A549 (cell line): Measurements from ENCODE around the gene NTRK2. TPM values are rescaled to one million over a fixed set of nuclear protein-coding genes. Genes with fewer than 3 reads are reported as not detected.
A peak's percentile ranks its signal among the peaks of the same experiment; 100 is the strongest.

Experiments used
- ATAC-seq, 2 experiments: fragments of 200-7000 bp in 1 of 2; fragments of >200 bp in 1 of 2; cut with Nextera tagmentation in 1 of 2; cut with Tn5 transposase in 1 of 2; 3 replicates each; pipeline versions ENCODE4 v1.8.0 to v1.9.1; 2018 to 2020; ENCODE audit warnings: mild to moderate bottlenecking in 1 of 2, moderate library complexity in 1 of 2
- CTCF ChIA-PET: fragments of 300-600 bp; sonication (Branson Sonifier 250); formaldehyde crosslinking; extraction: SDS; loops from one replicate; lab custom pipeline; 2021; ENCODE audit warnings: antibody characterized with exemption, inconsistent platforms; lab: Yijun Ruan, JAX
- POLR2A ChIA-PET: fragments of 350-600 bp; formaldehyde crosslinking; extraction: SDS; loops from one replicate; lab custom pipeline; 2021; ENCODE audit warnings: antibody characterized with exemption, inconsistent platforms; lab: Yijun Ruan, JAX
- DNase-seq, 2 experiments: peaks; one replicate each; pipeline versions ENCODE4 v3.0.0 to v3.0.0-alpha.2; 2011 to 2016; ENCODE audit warnings: low read depth in 1 of 2, low spot score in 1 of 2
- FAIRE-seq: peaks from 2 replicates; lab custom pipeline; 2011; peaks lifted over from hg19 to GRCh38; lab: Jason Lieb, UNC
- H3K27ac ChIP-seq, 2 experiments: fragments of >200 bp; sonication (Bioruptor Twin); formaldehyde crosslinking; 3 replicates each; pipeline ENCODE4 v1.5.1; 2016 to 2017
- H3K4me1 ChIP-seq: fragments of >200 bp; sonication (Bioruptor Twin); formaldehyde crosslinking; 3 replicates; pipeline ENCODE4 v1.6.1; 2016
- H3K4me2 ChIP-seq: fragments of >200 bp; sonication (Bioruptor Twin); formaldehyde crosslinking; 3 replicates; pipeline ENCODE4 v1.6.1; 2016
- H3K4me3 ChIP-seq: fragments of >200 bp; sonication (Bioruptor Twin); formaldehyde crosslinking; 3 replicates; pipeline ENCODE4 v1.5.1; 2016
- H3K9me3 ChIP-seq: fragments of >200 bp; sonication (Bioruptor Twin); formaldehyde crosslinking; 3 replicates; pipeline ENCODE4 v1.6.1; 2016
- CBX8 ChIP-seq: fragments of 200-600 bp; sonication (generic); IDR thresholded peaks from 2 replicates; pipeline ENCODE4 v1.6.1; 2016
- CHD2 ChIP-seq: fragments of 150-350 bp; IDR thresholded peaks from 2 replicates; pipeline ENCODE4 v1.6.1; 2014; ENCODE audit warnings: low read length; ENCODE audit not compliant: partially characterized antibody
- CHD4 ChIP-seq: fragments of 200-600 bp; sonication (generic); IDR thresholded peaks from 2 replicates; pipeline ENCODE4 v1.6.1; 2016; ENCODE audit warnings: antibody characterized with exemption, mild to moderate bottlenecking, borderline replicate concordance
- E2F6 ChIP-seq: IDR thresholded peaks from 2 replicates; pipeline ENCODE4 v1.6.1; 2012; ENCODE audit warnings: low read depth, borderline replicate concordance
- ESRRA ChIP-seq: fragments of 150-350 bp; IDR thresholded peaks from 2 replicates; pipeline ENCODE4 v1.6.1; 2014; ENCODE audit warnings: mild to moderate bottlenecking, low read length, borderline replicate concordance
- FOXS1 ChIP-seq: fragments of 250-450 bp; sonication (Bioruptor Pico); IDR thresholded peaks from 2 replicates; pipeline ENCODE4 v1.5.0; 2020; ENCODE audit warnings: mild to moderate bottlenecking, moderate library complexity
- HES2 ChIP-seq: fragments of >200 bp; sonication (Bioruptor Twin); formaldehyde crosslinking; IDR thresholded peaks from 2 replicates; pipeline ENCODE4 v1.6.1; 2016
- HEYL ChIP-seq: fragments of 250-450 bp; sonication (Bioruptor Pico); IDR thresholded peaks from 2 replicates; pipeline ENCODE4 v1.8.0; 2021; ENCODE audit warnings: mild to moderate bottlenecking, moderate library complexity
- HMGXB4 ChIP-seq: fragments of 250-450 bp; sonication (Bioruptor Pico); IDR thresholded peaks from 2 replicates; pipeline ENCODE4 v1.5.0; 2021; ENCODE audit warnings: mild to moderate bottlenecking, moderate library complexity, borderline replicate concordance
- HOXA7 ChIP-seq: fragments of 250-450 bp; sonication (Bioruptor Pico); IDR thresholded peaks from 2 replicates; pipeline ENCODE4 v1.5.0; 2020; ENCODE audit warnings: mild to moderate bottlenecking, moderate library complexity
- HOXB5 ChIP-seq: fragments of 250-450 bp; sonication (Bioruptor Pico); IDR thresholded peaks from 2 replicates; pipeline ENCODE4 v1.5.0; 2020; ENCODE audit warnings: mild to moderate bottlenecking, moderate library complexity
- KDM1A ChIP-seq: fragments of 200-600 bp; sonication (generic); IDR thresholded peaks from 2 replicates; pipeline ENCODE4 v1.6.1; 2016; ENCODE audit warnings: low read depth, mild to moderate bottlenecking
- MYC ChIP-seq: IDR thresholded peaks from 2 replicates; pipeline ENCODE4 v1.6.1; 2012; ENCODE audit warnings: mild to moderate bottlenecking, inconsistent platforms, low read length, improper control_type of control experiment, borderline replicate concordance
- NFE2L2 ChIP-seq: fragments of 150-350 bp; conservative IDR thresholded peaks from 2 replicates; pipeline ENCODE4 v1.6.1; 2014; ENCODE audit warnings: low read length
- NPAS2 ChIP-seq: fragments of 250-450 bp; sonication (Bioruptor Pico); IDR thresholded peaks from 2 replicates; pipeline ENCODE4 v1.8.0; 2022; ENCODE audit warnings: mild to moderate bottlenecking, moderate library complexity, borderline replicate concordance
- NR3C1 ChIP-seq: fragments of >200 bp; sonication (Bioruptor Twin); formaldehyde crosslinking; IDR thresholded peaks from 3 replicates; pipeline ENCODE4 v1.6.1; 2017
- PHF8 ChIP-seq: fragments of 200-600 bp; sonication (generic); IDR thresholded peaks from 2 replicates; pipeline ENCODE4 v1.6.1; 2016; ENCODE audit warnings: low read depth, mild to moderate bottlenecking, antibody characterized with exemption, moderate library complexity, borderline replicate concordance
- POLR2AphosphoS2 ChIP-seq: conservative IDR thresholded peaks from 2 replicates; pipeline ENCODE4 v1.6.1; 2012; ENCODE audit warnings: low read length, improper control_type of control experiment, inconsistent platforms
- RARB ChIP-seq: fragments of 250-450 bp; sonication (Bioruptor Pico); IDR thresholded peaks from 2 replicates; pipeline ENCODE4 v1.8.0; 2021; ENCODE audit warnings: mild to moderate bottlenecking, moderate library complexity
- RFX5 ChIP-seq: fragments of 450-650 bp; IDR thresholded peaks from 2 replicates; pipeline ENCODE4 v1.7.1; 2014; ENCODE audit warnings: antibody characterized with exemption, mild to moderate bottlenecking, moderate library complexity
- RNF2 ChIP-seq: fragments of 200-600 bp; sonication (generic); IDR thresholded peaks from 2 replicates; pipeline ENCODE4 v1.6.1; 2016; ENCODE audit warnings: low read depth, mild to moderate bottlenecking, antibody characterized with exemption, moderate library complexity, borderline replicate concordance
- SREBF2 ChIP-seq: fragments of 450-650 bp; IDR thresholded peaks from 2 replicates; pipeline ENCODE4 v1.6.1; 2014; ENCODE audit warnings: mild to moderate bottlenecking, moderate library complexity
- TP53 ChIP-seq: fragments of 250-450 bp; sonication (Bioruptor Pico); IDR thresholded peaks from 2 replicates; pipeline ENCODE4 v1.5.0; 2021; ENCODE audit warnings: mild to moderate bottlenecking, moderate library complexity
- ZC3H11A ChIP-seq: fragments of 450-650 bp; IDR thresholded peaks from 2 replicates; pipeline ENCODE4 v1.6.1; 2014; ENCODE audit warnings: antibody characterized with exemption, mild to moderate bottlenecking
- ZFP36 ChIP-seq: fragments of 450-650 bp; IDR thresholded peaks from 2 replicates; pipeline ENCODE4 v1.6.1; 2014; ENCODE audit warnings: borderline replicate concordance; ENCODE audit not compliant: partially characterized antibody
- ZNF302 ChIP-seq: fragments of 250-450 bp; sonication (Bioruptor Pico); IDR thresholded peaks from 2 replicates; pipeline ENCODE4 v1.9.0; 2021; ENCODE audit warnings: inconsistent platforms, mild to moderate bottlenecking, moderate library complexity
- WGBS: methylation state at CpG from one replicate; pipeline ENCODE4 v1.1.6; 2017; ENCODE audit errors: missing lambda C conversion rate; 5-methylcytosine and 5-hydroxymethylcytosine counted together
- polyA plus RNA-seq, 4 experiments: library from polyadenylated mRNA; depleted of rRNA in 3 of 4; stranded (reverse); fragments of >200 nt; fragmentation: RNase III in 1 of 4; extraction: RNeasy Plus Mini Kit Qiagen cat#74134 plus additional on column Dnase treatment in 1 of 4; gene quantifications; 2 replicates in 3 of 4; 3 replicates in 1 of 4; pipeline ENCODE4 v1.2.3, GENCODE V29; 2011 to 2017
- TF ChIP-seq, protein P1 (sequence below): fragments of 450-650 bp; IDR thresholded peaks from 2 replicates; pipeline ENCODE4 v1.6.1; 2014; ENCODE audit warnings: antibody characterized with exemption
- TF ChIP-seq, protein P2 (sequence below): fragments of >200 bp; sonication (Bioruptor Twin); formaldehyde crosslinking; IDR thresholded peaks from 3 replicates; pipeline ENCODE4 v1.6.1; 2016
- TF ChIP-seq, protein P3 (sequence below): fragments of 250-450 bp; sonication (Bioruptor Pico); IDR thresholded peaks from 2 replicates; pipeline ENCODE4 v1.5.0; 2020; ENCODE audit warnings: low read depth, mild to moderate bottlenecking, moderate library complexity

The NTRK2 gene
- polyA plus RNA-seq, 2 of the 4 experiments (the other 2 are of a cell fraction): 0.03 TPM

GRCh38 chr9:84959339-84959738 lies 289.8 kb downstream of the NTRK2 start:
- no peaks in the 10 kb centered on the region for H3K4me1 ChIP-seq
- no peak overlapping the region for H3K4me3 ChIP-seq
- H3K27ac ChIP-seq: no peak overlapping the region
- H3K9me3 ChIP-seq: no peaks in the 10 kb centered on the region
- POLR2A ChIA-PET: no interaction called here
- WGBS: 51% methylated on average over 5 of the region's 5 CpGs
- ATAC-seq: no peak
- no peak for TF ChIP-seq PHF8
- TF ChIP-seq, protein P1, sequence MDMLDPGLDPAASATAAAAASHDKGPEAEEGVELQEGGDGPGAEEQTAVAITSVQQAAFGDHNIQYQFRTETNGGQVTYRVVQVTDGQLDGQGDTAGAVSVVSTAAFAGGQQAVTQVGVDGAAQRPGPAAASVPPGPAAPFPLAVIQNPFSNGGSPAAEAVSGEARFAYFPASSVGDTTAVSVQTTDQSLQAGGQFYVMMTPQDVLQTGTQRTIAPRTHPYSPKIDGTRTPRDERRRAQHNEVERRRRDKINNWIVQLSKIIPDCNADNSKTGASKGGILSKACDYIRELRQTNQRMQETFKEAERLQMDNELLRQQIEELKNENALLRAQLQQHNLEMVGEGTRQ: no peak
- TF ChIP-seq SREBF2: no peak
- TF ChIP-seq, protein P2, sequence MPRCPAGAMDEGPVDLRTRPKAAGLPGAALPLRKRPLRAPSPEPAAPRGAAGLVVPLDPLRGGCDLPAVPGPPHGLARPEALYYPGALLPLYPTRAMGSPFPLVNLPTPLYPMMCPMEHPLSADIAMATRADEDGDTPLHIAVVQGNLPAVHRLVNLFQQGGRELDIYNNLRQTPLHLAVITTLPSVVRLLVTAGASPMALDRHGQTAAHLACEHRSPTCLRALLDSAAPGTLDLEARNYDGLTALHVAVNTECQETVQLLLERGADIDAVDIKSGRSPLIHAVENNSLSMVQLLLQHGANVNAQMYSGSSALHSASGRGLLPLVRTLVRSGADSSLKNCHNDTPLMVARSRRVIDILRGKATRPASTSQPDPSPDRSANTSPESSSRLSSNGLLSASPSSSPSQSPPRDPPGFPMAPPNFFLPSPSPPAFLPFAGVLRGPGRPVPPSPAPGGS: no peak
- TF ChIP-seq HEYL: no peak
- TF ChIP-seq HOXA7 (CRISPR knock-in tag): no peak
- no peak for TF ChIP-seq POLR2AphosphoS2
- no peak for TF ChIP-seq ESRRA
- TF ChIP-seq NR3C1: no peak
- TF ChIP-seq NFE2L2: no peak
- no peak for TF ChIP-seq HOXB5 (CRISPR knock-in tag)
- TF ChIP-seq E2F6: no peak
- no peak for TF ChIP-seq ZNF302 (CRISPR knock-in tag)
- no peak for TF ChIP-seq CHD2
- TF ChIP-seq MYC: no peak
- no peak for TF ChIP-seq RARB (CRISPR knock-in tag)
- TF ChIP-seq NPAS2 (CRISPR knock-in tag): no peak
- no peak for TF ChIP-seq HMGXB4 (CRISPR knock-in tag)
- TF ChIP-seq, all 56 proteins: peak for 0
- no peak for FAIRE-seq
- no peak for DNase-seq
- H3K4me2 ChIP-seq: no peak overlapping the region
- CTCF ChIA-PET: interaction anchor here (0.9 to 1.6 kb wide), 4 partner anchors 9 to 562 kb away, joined by 3 to 5 read pairs (median 4); no protein-coding TSS in a partner anchor

- FAIRE-seq (no peak), ATAC-seq (peak in 1 of 2 experiments; percentile 43; a peak in 3 of 6 replicates), DNase-seq (no peak)
- ChIA-PET POLR2A (no interaction called here), CTCF (interaction anchor here (1.0 to 2.0 kb wide), 9 partner anchors 8 to 570 kb away, joined by 3 to 10 read pairs (median 5); no protein-coding TSS in a partner anchor)
- no peaks in the 10 kb centered on the region for H3K9me3 ChIP-seq
- H3K4me2 ChIP-seq: no peak overlapping the region
- WGBS: 82% methylated on average over 15 of the region's 15 CpGs
- no peak overlapping the region for H3K27ac ChIP-seq
- no peak overlapping the region for H3K4me3 ChIP-seq
- TF ChIP-seq NR3C1 (no peak), TP53 (no peak), KDM1A (no peak), ZNF302 (CRISPR knock-in tag) (no peak), RFX5 (no peak), CBX8 (no peak), HOXA7 (CRISPR knock-in tag) (no peak), CHD4 (no peak), NPAS2 (CRISPR knock-in tag) (no peak), HES2 (no peak), RNF2 (no peak), ZC3H11A (no peak), ZFP36 (no peak), FOXS1 (CRISPR knock-in tag) (no peak)
- TF ChIP-seq, protein P3, sequence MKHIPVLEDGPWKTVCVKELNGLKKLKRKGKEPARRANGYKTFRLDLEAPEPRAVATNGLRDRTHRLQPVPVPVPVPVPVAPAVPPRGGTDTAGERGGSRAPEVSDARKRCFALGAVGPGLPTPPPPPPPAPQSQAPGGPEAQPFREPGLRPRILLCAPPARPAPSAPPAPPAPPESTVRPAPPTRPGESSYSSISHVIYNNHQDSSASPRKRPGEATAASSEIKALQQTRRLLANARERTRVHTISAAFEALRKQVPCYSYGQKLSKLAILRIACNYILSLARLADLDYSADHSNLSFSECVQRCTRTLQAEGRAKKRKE (CRISPR knock-in tag): no peak
- H3K4me1 ChIP-seq: peaks cover 29% of the 10 kb centered on the region
These were observed 297.6 kb downstream of the NTRK2 start for GRCh38 chr9:84966876-84967830.
